Endothelial cell of umbilical vein (primary cell): ENCODE results near the gene LCT.

Experiments
- CTCF ChIP-seq, 2 donors: IDR thresholded peaks; 1 replicate in 1 of 2; 2 replicates in 1 of 2; pipeline ENCODE4 v1.5.1; 2011; ENCODE audit warnings: low read length in 2 of 2, mild to moderate bottlenecking in 2 of 2, moderate library complexity in 2 of 2, control low read depth in 1 of 2, inconsistent platforms in 1 of 2, low read depth in 1 of 2; ENCODE audit not compliant: insufficient read depth in 1 of 2; ENCODE audit errors: extremely low read depth in 1 of 2
- MAX ChIP-seq: IDR thresholded peaks from 2 replicates; pipeline ENCODE4 v1.6.1; 2011; ENCODE audit not compliant: insufficient read depth, insufficient read length
- POLR2A ChIP-seq: IDR thresholded peaks from 2 replicates; pipeline ENCODE4 v1.6.1; 2012; ENCODE audit warnings: low read depth, mild to moderate bottlenecking, control low read depth, low read length
- POLR2AphosphoS5 ChIP-seq: IDR thresholded peaks from 2 replicates; pipeline ENCODE4 v1.6.1; 2012; ENCODE audit warnings: low read depth, mild to moderate bottlenecking, control low read depth, low read length, moderate library complexity; ENCODE audit not compliant: insufficient read depth

GRCh38 chr2:135776367-135776766, 60.6 kb downstream of the LCT start:
- no peak for TF ChIP-seq CTCF (IDR thresholded peaks at IDR 0.05; ENCODE audit: extremely low read depth in 1 of 2, insufficient read depth in 1 of 2, low read depth in 1 of 2, low read length in 2 of 2)
- no peak for TF ChIP-seq POLR2AphosphoS5
- no peak for TF ChIP-seq POLR2A
- no peak for TF ChIP-seq MAX
